Stimulated activated CD4-positive, alpha-beta T cell treated with anti-CD3 and anti-CD28 coated beads, Interleukin-1b, Interleukin-23, amount 100 ng/mL, for 48 hours (primary cell): ENCODE measurements around the gene KITLG.
"Not testable (repeated sequence)": the region's sequence is repeated elsewhere in the genome, so short reads cannot be mapped to it uniquely, and the experiment has no call there.

ENCODE experiments used
- DNase-seq: peaks from one replicate; pipeline ENCODE4 v3.0.0-alpha.2; 2020

The KITLG gene

GRCh38 chr12:88575361-88575970, 4.8 kb downstream of the KITLG start:
- DNase-seq, result no peak

- no peak for DNase-seq
These were observed 6.0 kb downstream of the KITLG start for GRCh38 chr12:88574278-88574677.

GRCh38 chr12:88573583-88573982, 6.7 kb downstream of the KITLG start:
- no peak for DNase-seq

GRCh38 chr12:88572781-88573549, 7.3 kb downstream of the KITLG start:
- DNase-seq, result no peak

GRCh38 chr12:88571543-88571942, 8.7 kb downstream of the KITLG start:
- DNase-seq, result no peak

GRCh38 chr12:88570103-88570502, 10.2 kb downstream of the KITLG start:
- no peak for DNase-seq

- DNase-seq, result no peak
These were observed 13.8 kb downstream of the KITLG start for GRCh38 chr12:88566430-88566829.

- no peak for DNase-seq
These were observed 17.3 kb downstream of the KITLG start for GRCh38 chr12:88562846-88563582.

- no peak for DNase-seq
These were observed 18.1 kb downstream of the KITLG start for GRCh38 chr12:88562151-88562550.

- DNase-seq, result no peak
These were observed 20.5 kb downstream of the KITLG start for GRCh38 chr12:88559772-88560171.

- no peak for DNase-seq
These were observed 21.1 kb downstream of the KITLG start for GRCh38 chr12:88559199-88559598.

GRCh38 chr12:88558340-88558867, 21.9 kb downstream of the KITLG start:
- DNase-seq, result no peak

- no peak for DNase-seq
These were observed 24.0 kb downstream of the KITLG start for GRCh38 chr12:88556213-88556774.

- no peak for DNase-seq
These were observed 26.2 kb downstream of the KITLG start for GRCh38 chr12:88553941-88554658.

- no peak for DNase-seq
These were observed 27.6 kb downstream of the KITLG start for GRCh38 chr12:88552610-88553079.

GRCh38 chr12:88549929-88550328, 30.3 kb downstream of the KITLG start:
- DNase-seq, result no peak

- not testable (repeated sequence) for DNase-seq
These were observed 32.3 kb downstream of the KITLG start for GRCh38 chr12:88547949-88548348.

- no peak for DNase-seq
These were observed 33.4 kb downstream of the KITLG start for GRCh38 chr12:88546853-88547252.

- DNase-seq, result no peak
These were observed 34.0 kb downstream of the KITLG start for GRCh38 chr12:88546226-88546625.

GRCh38 chr12:88544991-88545980, 35.0 kb downstream of the KITLG start:
- no peak for DNase-seq

GRCh38 chr12:88539893-88540292, 40.4 kb downstream of the KITLG start:
- DNase-seq, result no peak
